Transverse colon (tissue), 4 donors: ENCODE data around the gene HPGDS.

Source experiments
- CTCF ChIP-seq, 5 experiments: fragments of 200-600 bp in 3 of 5; fragments of 450-650 bp in 2 of 5; sonication (generic) in 3 of 5; IDR thresholded peaks; 1 replicate in 2 of 5; 2 replicates in 3 of 5; pipeline ENCODE4 v1.5.1; 2016 to 2017; ENCODE audit warnings: antibody characterized with exemption in 5 of 5, inconsistent platforms in 3 of 5, mild to moderate bottlenecking in 2 of 5, moderate library complexity in 1 of 5
- POLR2A ChIP-seq: fragments of 450-650 bp; IDR thresholded peaks from one replicate; pipeline ENCODE4 v1.6.1; 2016; ENCODE audit warnings: antibody characterized with exemption, mild to moderate bottlenecking, moderate library complexity
- POLR2AphosphoS5 ChIP-seq, 3 donors: sonication (generic); formaldehyde crosslinking; IDR thresholded peaks; one replicate each; pipeline ENCODE4 v1.6.1; 2016; ENCODE audit warnings: antibody characterized with exemption in 3 of 3

GRCh38 chr4:94344457-94344856, 1.8 kb upstream of the HPGDS start:
- no peak for TF ChIP-seq CTCF (IDR thresholded peaks at IDR 0.05)
- TF ChIP-seq POLR2A: no peak
- no peak for TF ChIP-seq POLR2AphosphoS5 (IDR thresholded peaks at IDR 0.05)
